ENCODE results near the gene ABLIM2.

DNA sequence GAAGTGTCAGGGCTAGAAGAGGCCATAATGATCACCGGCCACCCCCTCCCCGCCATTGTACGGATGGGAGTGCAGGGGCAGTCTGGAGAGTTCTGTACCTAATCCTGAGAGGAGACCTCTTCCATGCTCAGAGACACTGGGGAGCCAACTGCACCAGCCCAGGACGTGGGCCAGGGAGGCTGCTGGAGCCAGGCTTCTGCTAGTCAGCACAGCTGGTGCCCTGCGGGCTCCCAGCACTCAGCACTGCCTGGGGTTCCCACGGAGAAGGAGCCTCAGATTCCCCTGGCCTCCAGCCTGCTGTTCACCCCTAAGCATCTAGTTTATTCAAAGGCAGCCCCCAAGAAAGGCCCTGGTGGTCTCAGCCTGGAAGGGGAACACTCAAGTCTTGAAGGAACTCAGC lies 28.8 kb downstream of the ABLIM2 start:
- TF ChIP-seq ZNF114 (CRISPR knock-in tag; IDR thresholded peaks at IDR 0.05) (no peak), EZH2 (IDR thresholded peaks at IDR 0.05; ENCODE audit: low read depth, unreplicated experiment) (no peak)
